HepG2 (cell line): Measurements from ENCODE around the gene TPPP2. TPM values are rescaled to one million over a fixed set of nuclear protein-coding genes. Genes with fewer than 3 reads are reported as not detected.

Experiments used
- KLF6 ChIP-seq: IDR thresholded peaks from 2 replicates; pipeline ENCODE4 v1.8.0; 2016; ENCODE audit warnings: missing biosample characterization, missing genetic modification reagents
- PCBP1 ChIP-seq: fragments of 200-400 bp; formaldehyde crosslinking; IDR thresholded peaks from 2 replicates; pipeline ENCODE4 v1.6.1; 2017; ENCODE audit warnings: mild to moderate bottlenecking, low read depth, low read length, borderline replicate concordance
- PHB2 ChIP-seq: fragments of 450-650 bp; IDR thresholded peaks from 2 replicates; pipeline ENCODE4 v1.6.1; 2018; ENCODE audit not compliant: partially characterized antibody
- POGZ ChIP-seq: sonication (generic); formaldehyde crosslinking; IDR thresholded peaks from 2 replicates; pipeline ENCODE4 v1.4.0; 2020; ENCODE audit warnings: mild to moderate bottlenecking, missing genetic modification reagents
- RARA ChIP-seq: IDR thresholded peaks from 2 replicates; pipeline ENCODE4 v1.6.1; 2016; ENCODE audit warnings: missing genetic modification reagents, missing compliant biosample characterization
- SALL2 ChIP-seq: sonication (generic); formaldehyde crosslinking; IDR thresholded peaks from 2 replicates; pipeline ENCODE4 v1.8.1; 2023; ENCODE audit warnings: mild to moderate bottlenecking, missing genetic modification reagents, inconsistent platforms
- SIN3B ChIP-seq: fragments of 150-350 bp; IDR thresholded peaks from 2 replicates; pipeline ENCODE4 v1.6.1; 2014; ENCODE audit warnings: low read length
- SYNCRIP ChIP-seq: fragments of 200-400 bp; formaldehyde crosslinking; IDR thresholded peaks from 2 replicates; pipeline ENCODE4 v1.6.1; 2018; ENCODE audit warnings: mild to moderate bottlenecking, low read depth, low read length; ENCODE audit not compliant: insufficient read depth
- U2AF2 ChIP-seq: fragments of 200-400 bp; formaldehyde crosslinking; IDR thresholded peaks from 2 replicates; pipeline ENCODE4 v1.6.1; 2017; ENCODE audit warnings: low read depth, mild to moderate bottlenecking, low read length
- ZBTB21 ChIP-seq: sonication (generic); formaldehyde crosslinking; IDR thresholded peaks from 2 replicates; pipeline ENCODE4 v1.4.0; 2020; ENCODE audit warnings: missing genetic modification reagents
- ZBTB38 ChIP-seq: sonication (generic); formaldehyde crosslinking; IDR thresholded peaks from 2 replicates; pipeline ENCODE4 v1.5.1; 2020; ENCODE audit warnings: mild to moderate bottlenecking, missing genetic modification reagents
- ZNF703 ChIP-seq: sonication (generic); formaldehyde crosslinking; IDR thresholded peaks from 2 replicates; pipeline ENCODE4 v1.5.1; 2020; ENCODE audit warnings: missing genetic modification reagents, mild to moderate bottlenecking, moderate library complexity, borderline replicate concordance
- ZNF878 ChIP-seq: sonication (generic); formaldehyde crosslinking; IDR thresholded peaks from 2 replicates; pipeline ENCODE4 v1.8.1; 2023; ENCODE audit warnings: mild to moderate bottlenecking, missing genetic modification reagents, moderate library complexity
- polyA plus RNA-seq, 8 experiments: library from polyadenylated mRNA; depleted of rRNA in 3 of 8; stranded (reverse) in 7 of 8; unstranded in 1 of 8; fragments of >200 nt; fragmentation: Illumina TruSeq in 4 of 8; extraction: Trizol in 4 of 8; gene quantifications; 2 replicates each; pipeline versions ENCODE4 v1.2.1 to v1.2.3, GENCODE V29; 2011 to 2016; ENCODE audit warnings: low read depth in 4 of 8, missing spikeins in 1 of 8, mixed read lengths in 1 of 8; ENCODE audit not compliant: insufficient read depth in 1 of 8
- total RNA-seq, 5 experiments: library from RNA; depleted of rRNA; stranded (reverse); fragments of >200 nt; fragmentation: Illumina TruSeq; extraction: Trizol; gene quantifications; 2 replicates each; pipeline ENCODE4 v1.2.3, GENCODE V29; 2016; ENCODE audit warnings: low read depth in 1 of 5
- TF ChIP-seq, protein P1 (sequence below): sonication (generic); formaldehyde crosslinking; conservative IDR thresholded peaks from 2 replicates; pipeline ENCODE4 v1.5.0; 2020; ENCODE audit warnings: missing genetic modification reagents
- TF ChIP-seq, protein P2 (sequence below): sonication (generic); formaldehyde crosslinking; IDR thresholded peaks from 2 replicates; pipeline ENCODE4 v1.4.0; 2020; ENCODE audit warnings: missing genetic modification reagents
- TF ChIP-seq, protein P3 (sequence below): sonication (generic); formaldehyde crosslinking; IDR thresholded peaks from 2 replicates; pipeline ENCODE4 v1.5.0; 2020; ENCODE audit warnings: mild to moderate bottlenecking, missing genetic modification reagents
- TF ChIP-seq, protein P4 (sequence below): sonication (generic); formaldehyde crosslinking; IDR thresholded peaks from 2 replicates; pipeline ENCODE4 v1.4.0; 2020; ENCODE audit warnings: missing genetic modification reagents, borderline replicate concordance
- TF ChIP-seq, protein P5 (sequence below): sonication (generic); formaldehyde crosslinking; IDR thresholded peaks from 2 replicates; pipeline ENCODE4 v1.4.0; 2020; ENCODE audit warnings: mild to moderate bottlenecking, missing genetic modification reagents
- TF ChIP-seq, protein P6 (sequence below): sonication (generic); formaldehyde crosslinking; IDR thresholded peaks from 2 replicates; pipeline ENCODE4 v1.9.0; 2022; ENCODE audit warnings: low read depth, missing genetic modification reagents

The TPPP2 gene
- total and polyA plus RNA-seq, 2 of the 13 experiments (the other 11 are each of a cell fraction or from before 2014, with no cell fraction given), result 0.58 to 4.2 TPM

DNA sequence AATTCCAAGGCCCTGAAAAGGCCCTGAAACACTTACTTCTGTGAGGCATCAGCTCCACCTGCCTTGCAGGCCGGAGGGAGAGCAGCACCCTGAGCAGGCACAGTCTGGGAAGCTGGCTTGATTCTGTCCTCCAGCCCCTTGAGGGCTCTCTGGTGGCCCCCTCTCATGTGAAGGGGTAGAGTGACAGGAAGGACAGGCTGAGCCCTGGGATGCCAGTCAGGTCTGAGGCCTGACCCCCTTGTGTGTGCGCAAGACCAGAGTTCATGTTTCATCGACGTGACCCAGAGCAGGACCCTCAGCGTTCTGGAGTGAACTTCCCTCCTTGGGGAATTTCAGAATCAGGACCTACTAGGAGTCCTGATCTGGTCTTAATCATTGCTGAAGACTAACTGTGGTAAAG lies 28.9 kb downstream of the TPPP2 start (continued):
- TF ChIP-seq PHB2, result no peak
- no peak for TF ChIP-seq KLF6 (CRISPR knock-in tag)
- no peak for TF ChIP-seq SALL2 (CRISPR knock-in tag)
- TF ChIP-seq, protein P1, sequence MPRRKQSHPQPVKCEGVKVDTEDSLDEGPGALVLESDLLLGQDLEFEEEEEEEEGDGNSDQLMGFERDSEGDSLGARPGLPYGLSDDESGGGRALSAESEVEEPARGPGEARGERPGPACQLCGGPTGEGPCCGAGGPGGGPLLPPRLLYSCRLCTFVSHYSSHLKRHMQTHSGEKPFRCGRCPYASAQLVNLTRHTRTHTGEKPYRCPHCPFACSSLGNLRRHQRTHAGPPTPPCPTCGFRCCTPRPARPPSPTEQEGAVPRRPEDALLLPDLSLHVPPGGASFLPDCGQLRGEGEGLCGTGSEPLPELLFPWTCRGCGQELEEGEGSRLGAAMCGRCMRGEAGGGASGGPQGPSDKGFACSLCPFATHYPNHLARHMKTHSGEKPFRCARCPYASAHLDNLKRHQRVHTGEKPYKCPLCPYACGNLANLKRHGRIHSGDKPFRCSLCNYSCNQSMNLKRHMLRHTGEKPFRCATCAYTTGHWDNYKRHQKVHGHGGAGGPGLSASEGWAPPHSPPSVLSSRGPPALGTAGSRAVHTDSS (CRISPR knock-in tag), result no peak
- TF ChIP-seq ZNF703 (CRISPR knock-in tag), result no peak
- TF ChIP-seq, protein P2, sequence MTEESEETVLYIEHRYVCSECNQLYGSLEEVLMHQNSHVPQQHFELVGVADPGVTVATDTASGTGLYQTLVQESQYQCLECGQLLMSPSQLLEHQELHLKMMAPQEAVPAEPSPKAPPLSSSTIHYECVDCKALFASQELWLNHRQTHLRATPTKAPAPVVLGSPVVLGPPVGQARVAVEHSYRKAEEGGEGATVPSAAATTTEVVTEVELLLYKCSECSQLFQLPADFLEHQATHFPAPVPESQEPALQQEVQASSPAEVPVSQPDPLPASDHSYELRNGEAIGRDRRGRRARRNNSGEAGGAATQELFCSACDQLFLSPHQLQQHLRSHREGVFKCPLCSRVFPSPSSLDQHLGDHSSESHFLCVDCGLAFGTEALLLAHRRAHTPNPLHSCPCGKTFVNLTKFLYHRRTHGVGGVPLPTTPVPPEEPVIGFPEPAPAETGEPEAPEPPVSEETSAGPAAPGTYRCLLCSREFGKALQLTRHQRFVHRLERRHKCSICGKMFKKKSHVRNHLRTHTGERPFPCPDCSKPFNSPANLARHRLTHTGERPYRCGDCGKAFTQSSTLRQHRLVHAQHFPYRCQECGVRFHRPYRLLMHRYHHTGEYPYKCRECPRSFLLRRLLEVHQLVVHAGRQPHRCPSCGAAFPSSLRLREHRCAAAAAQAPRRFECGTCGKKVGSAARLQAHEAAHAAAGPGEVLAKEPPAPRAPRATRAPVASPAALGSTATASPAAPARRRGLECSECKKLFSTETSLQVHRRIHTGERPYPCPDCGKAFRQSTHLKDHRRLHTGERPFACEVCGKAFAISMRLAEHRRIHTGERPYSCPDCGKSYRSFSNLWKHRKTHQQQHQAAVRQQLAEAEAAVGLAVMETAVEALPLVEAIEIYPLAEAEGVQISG, result peak; percentile 83
- TF ChIP-seq, protein P3, sequence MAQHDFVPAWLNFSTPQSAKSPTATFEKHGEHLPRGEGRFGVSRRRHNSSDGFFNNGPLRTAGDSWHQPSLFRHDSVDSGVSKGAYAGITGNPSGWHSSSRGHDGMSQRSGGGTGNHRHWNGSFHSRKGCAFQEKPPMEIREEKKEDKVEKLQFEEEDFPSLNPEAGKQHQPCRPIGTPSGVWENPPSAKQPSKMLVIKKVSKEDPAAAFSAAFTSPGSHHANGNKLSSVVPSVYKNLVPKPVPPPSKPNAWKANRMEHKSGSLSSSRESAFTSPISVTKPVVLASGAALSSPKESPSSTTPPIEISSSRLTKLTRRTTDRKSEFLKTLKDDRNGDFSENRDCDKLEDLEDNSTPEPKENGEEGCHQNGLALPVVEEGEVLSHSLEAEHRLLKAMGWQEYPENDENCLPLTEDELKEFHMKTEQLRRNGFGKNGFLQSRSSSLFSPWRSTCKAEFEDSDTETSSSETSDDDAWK (CRISPR knock-in tag), result no peak
- TF ChIP-seq, protein P4, sequence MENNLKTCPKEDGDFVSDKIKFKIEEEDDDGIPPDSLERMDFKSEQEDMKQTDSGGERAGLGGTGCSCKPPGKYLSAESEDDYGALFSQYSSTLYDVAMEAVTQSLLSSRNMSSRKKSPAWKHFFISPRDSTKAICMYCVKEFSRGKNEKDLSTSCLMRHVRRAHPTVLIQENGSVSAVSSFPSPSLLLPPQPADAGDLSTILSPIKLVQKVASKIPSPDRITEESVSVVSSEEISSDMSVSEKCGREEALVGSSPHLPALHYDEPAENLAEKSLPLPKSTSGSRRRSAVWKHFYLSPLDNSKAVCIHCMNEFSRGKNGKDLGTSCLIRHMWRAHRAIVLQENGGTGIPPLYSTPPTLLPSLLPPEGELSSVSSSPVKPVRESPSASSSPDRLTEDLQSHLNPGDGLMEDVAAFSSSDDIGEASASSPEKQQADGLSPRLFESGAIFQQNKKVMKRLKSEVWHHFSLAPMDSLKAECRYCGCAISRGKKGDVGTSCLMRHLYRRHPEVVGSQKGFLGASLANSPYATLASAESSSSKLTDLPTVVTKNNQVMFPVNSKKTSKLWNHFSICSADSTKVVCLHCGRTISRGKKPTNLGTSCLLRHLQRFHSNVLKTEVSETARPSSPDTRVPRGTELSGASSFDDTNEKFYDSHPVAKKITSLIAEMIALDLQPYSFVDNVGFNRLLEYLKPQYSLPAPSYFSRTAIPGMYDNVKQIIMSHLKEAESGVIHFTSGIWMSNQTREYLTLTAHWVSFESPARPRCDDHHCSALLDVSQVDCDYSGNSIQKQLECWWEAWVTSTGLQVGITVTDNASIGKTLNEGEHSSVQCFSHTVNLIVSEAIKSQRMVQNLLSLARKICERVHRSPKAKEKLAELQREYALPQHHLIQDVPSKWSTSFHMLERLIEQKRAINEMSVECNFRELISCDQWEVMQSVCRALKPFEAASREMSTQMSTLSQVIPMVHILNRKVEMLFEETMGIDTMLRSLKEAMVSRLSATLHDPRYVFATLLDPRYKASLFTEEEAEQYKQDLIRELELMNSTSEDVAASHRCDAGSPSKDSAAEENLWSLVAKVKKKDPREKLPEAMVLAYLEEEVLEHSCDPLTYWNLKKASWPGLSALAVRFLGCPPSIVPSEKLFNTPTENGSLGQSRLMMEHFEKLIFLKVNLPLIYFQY (CRISPR knock-in tag), result no peak
- TF ChIP-seq, protein P5, sequence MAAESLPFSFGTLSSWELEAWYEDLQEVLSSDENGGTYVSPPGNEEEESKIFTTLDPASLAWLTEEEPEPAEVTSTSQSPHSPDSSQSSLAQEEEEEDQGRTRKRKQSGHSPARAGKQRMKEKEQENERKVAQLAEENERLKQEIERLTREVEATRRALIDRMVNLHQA (CRISPR knock-in tag), result no peak
- TF ChIP-seq SYNCRIP, result no peak
- peak; percentile 60; the same call in 1 of the 2 replicates for TF ChIP-seq RARA (CRISPR knock-in tag)
- TF ChIP-seq POGZ (CRISPR knock-in tag), result no peak
- peak; percentile 79 for TF ChIP-seq ZBTB38
- TF ChIP-seq, protein P6, sequence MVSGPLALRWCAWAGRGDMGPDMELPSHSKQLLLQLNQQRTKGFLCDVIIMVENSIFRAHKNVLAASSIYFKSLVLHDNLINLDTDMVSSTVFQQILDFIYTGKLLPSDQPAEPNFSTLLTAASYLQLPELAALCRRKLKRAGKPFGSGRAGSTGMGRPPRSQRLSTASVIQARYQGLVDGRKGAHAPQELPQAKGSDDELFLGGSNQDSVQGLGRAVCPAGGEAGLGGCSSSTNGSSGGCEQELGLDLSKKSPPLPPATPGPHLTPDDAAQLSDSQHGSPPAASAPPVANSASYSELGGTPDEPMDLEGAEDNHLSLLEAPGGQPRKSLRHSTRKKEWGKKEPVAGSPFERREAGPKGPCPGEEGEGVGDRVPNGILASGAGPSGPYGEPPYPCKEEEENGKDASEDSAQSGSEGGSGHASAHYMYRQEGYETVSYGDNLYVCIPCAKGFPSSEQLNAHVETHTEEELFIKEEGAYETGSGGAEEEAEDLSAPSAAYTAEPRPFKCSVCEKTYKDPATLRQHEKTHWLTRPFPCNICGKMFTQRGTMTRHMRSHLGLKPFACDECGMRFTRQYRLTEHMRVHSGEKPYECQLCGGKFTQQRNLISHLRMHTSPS (CRISPR knock-in tag), result no peak
- TF ChIP-seq ZNF878 (CRISPR knock-in tag), result no peak
- no peak for TF ChIP-seq ZBTB21 (CRISPR knock-in tag)
- TF ChIP-seq U2AF2, result no peak
- TF ChIP-seq PCBP1, result no peak
- TF ChIP-seq SIN3B, result no peak
